NB4 (cell line): ENCODE data around the gene BARX1.

Experiments
- POLR2A ChIP-seq: IDR thresholded peaks from 2 replicates; pipeline ENCODE4 v1.6.1; 2011; ENCODE audit warnings: mild to moderate bottlenecking; ENCODE audit not compliant: insufficient read length; ENCODE audit errors: extremely low read depth
- TF ChIP-seq, protein P1 (sequence below): IDR thresholded peaks from 2 replicates; pipeline ENCODE4 v1.6.1; 2011; ENCODE audit warnings: low read depth, low read length
- TF ChIP-seq, protein P2 (sequence below): IDR thresholded peaks from one replicate; pipeline ENCODE4 v1.5.1; 2012; ENCODE audit warnings: low read depth, low read length

GRCh38 chr9:93907551-93908199 is 47.5 kb downstream of the BARX1 start:
- no peak for TF ChIP-seq POLR2A
- TF ChIP-seq, protein P1, sequence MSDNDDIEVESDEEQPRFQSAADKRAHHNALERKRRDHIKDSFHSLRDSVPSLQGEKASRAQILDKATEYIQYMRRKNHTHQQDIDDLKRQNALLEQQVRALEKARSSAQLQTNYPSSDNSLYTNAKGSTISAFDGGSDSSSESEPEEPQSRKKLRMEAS, result no peak
- TF ChIP-seq, protein P2, sequence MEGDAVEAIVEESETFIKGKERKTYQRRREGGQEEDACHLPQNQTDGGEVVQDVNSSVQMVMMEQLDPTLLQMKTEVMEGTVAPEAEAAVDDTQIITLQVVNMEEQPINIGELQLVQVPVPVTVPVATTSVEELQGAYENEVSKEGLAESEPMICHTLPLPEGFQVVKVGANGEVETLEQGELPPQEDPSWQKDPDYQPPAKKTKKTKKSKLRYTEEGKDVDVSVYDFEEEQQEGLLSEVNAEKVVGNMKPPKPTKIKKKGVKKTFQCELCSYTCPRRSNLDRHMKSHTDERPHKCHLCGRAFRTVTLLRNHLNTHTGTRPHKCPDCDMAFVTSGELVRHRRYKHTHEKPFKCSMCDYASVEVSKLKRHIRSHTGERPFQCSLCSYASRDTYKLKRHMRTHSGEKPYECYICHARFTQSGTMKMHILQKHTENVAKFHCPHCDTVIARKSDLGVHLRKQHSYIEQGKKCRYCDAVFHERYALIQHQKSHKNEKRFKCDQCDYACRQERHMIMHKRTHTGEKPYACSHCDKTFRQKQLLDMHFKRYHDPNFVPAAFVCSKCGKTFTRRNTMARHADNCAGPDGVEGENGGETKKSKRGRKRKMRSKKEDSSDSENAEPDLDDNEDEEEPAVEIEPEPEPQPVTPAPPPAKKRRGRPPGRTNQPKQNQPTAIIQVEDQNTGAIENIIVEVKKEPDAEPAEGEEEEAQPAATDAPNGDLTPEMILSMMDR, result no peak
